H1 (cell line): ENCODE results near the gene ARHGAP26. TPM values are rescaled to one million over a fixed set of nuclear protein-coding genes. Genes with fewer than 3 reads are reported as not detected.
A peak's percentile ranks its signal among the peaks of the same experiment; 100 is the strongest.

ENCODE experiments used
- CTCF ChIA-PET: fragments of 300-600 bp; sonication (Branson Sonifier 250); formaldehyde crosslinking; loops from one replicate; lab custom pipeline; 2021; ENCODE audit not compliant: partially characterized antibody; lab: Charles Lee
- POLR2A ChIA-PET: fragments of 300-600 bp; sonication (Branson Sonifier 250); formaldehyde crosslinking; loops from one replicate; lab custom pipeline; 2021; ENCODE audit warnings: inconsistent platforms; ENCODE audit not compliant: partially characterized antibody; lab: Charles Lee
- DNase-seq, 2 experiments: peaks; one replicate each; pipeline versions ENCODE4 v3.0.0 to v3.0.0-alpha.2; 2010 to 2022; ENCODE audit warnings: low spot score in 2 of 2, low read depth in 1 of 2, mixed read lengths in 1 of 2
- FAIRE-seq: peaks from 2 replicates; lab custom pipeline; 2011; peaks lifted over from hg19 to GRCh38; lab: Jason Lieb, UNC
- H2AFZ ChIP-seq: 2 replicates; pipeline ENCODE4 v1.8.1; 2012; ENCODE audit warnings: low read length, inconsistent platforms
- H2AK5ac ChIP-seq: 2 replicates; pipeline ENCODE4 v1.6.1; 2013; ENCODE audit warnings: low read depth, low read length
- H2BK120ac ChIP-seq: replicated peaks from 2 replicates; pipeline ENCODE3; 2013; ENCODE audit warnings: low read depth, low read length, inconsistent platforms
- H2BK12ac ChIP-seq: 2 replicates; pipeline ENCODE4 v1.6.1; 2013; ENCODE audit warnings: low read depth, low read length
- H2BK15ac ChIP-seq: 2 replicates; pipeline ENCODE4 v1.6.1; 2013; ENCODE audit warnings: low read length
- H2BK20ac ChIP-seq: 2 replicates; pipeline ENCODE4 v1.6.1; 2013; ENCODE audit warnings: low read length
- H2BK5ac ChIP-seq: 2 replicates; pipeline ENCODE4 v1.6.1; 2013; ENCODE audit warnings: low read depth, low read length
- H3K14ac ChIP-seq: 2 replicates; pipeline ENCODE4 v1.6.1; 2013; ENCODE audit warnings: inconsistent platforms; ENCODE audit not compliant: insufficient read length
- H3K18ac ChIP-seq: 2 replicates; pipeline ENCODE4 v1.6.1; 2013; ENCODE audit warnings: low read length; ENCODE audit errors: extremely low read depth
- H3K23ac ChIP-seq: 2 replicates; pipeline ENCODE4 v1.6.1; 2013; ENCODE audit warnings: inconsistent platforms; ENCODE audit not compliant: insufficient read length
- H3K23me2 ChIP-seq: 2 replicates; pipeline ENCODE4 v1.6.1; 2013; ENCODE audit warnings: low read depth, low read length
- H3K27ac ChIP-seq: 2 replicates; pipeline ENCODE4 v1.6.1; 2011; ENCODE audit warnings: low read depth, low read length, inconsistent platforms
- H3K27me3 ChIP-seq, 4 experiments: replicated peaks in 1 of 4; 1 replicate in 1 of 4; 2 replicates in 3 of 4; pipeline versions ENCODE4 v1.6.1 to v1.8.1; 2011 to 2013; ENCODE audit warnings: low read length in 3 of 4, mild to moderate bottlenecking in 3 of 4, inconsistent platforms in 2 of 4, mixed read lengths in 2 of 4, moderate library complexity in 1 of 4; ENCODE audit not compliant: control insufficient read depth in 3 of 4, insufficient read depth in 3 of 4; ENCODE audit errors: extremely low read depth in 1 of 4
- H3K36me3 ChIP-seq, 4 experiments: 2 replicates each; pipeline versions ENCODE4 v1.6.1 to v1.8.1; 2011 to 2013; ENCODE audit warnings: mild to moderate bottlenecking in 4 of 4, low read length in 3 of 4, moderate library complexity in 2 of 4, control low read depth in 1 of 4, inconsistent platforms in 1 of 4; ENCODE audit not compliant: insufficient read depth in 4 of 4, control insufficient read depth in 2 of 4
- H3K4ac ChIP-seq: replicated peaks from 2 replicates; pipeline ENCODE3; 2013; ENCODE audit warnings: low read length, low read depth, mixed read lengths, inconsistent platforms; ENCODE audit not compliant: insufficient read length
- H3K4me1 ChIP-seq, 4 experiments: replicated peaks in 1 of 4; 1 replicate in 1 of 4; 2 replicates in 3 of 4; pipeline versions ENCODE4 v1.6.1 to v1.8.1; 2011 to 2013; ENCODE audit warnings: low read length in 3 of 4, inconsistent platforms in 2 of 4, mixed read lengths in 1 of 4; ENCODE audit not compliant: insufficient read depth in 4 of 4, control insufficient read depth in 3 of 4
- H3K4me2 ChIP-seq, 2 experiments: 2 replicates each; pipeline versions ENCODE4 v1.6.1 to v1.8.1; 2011 to 2013; ENCODE audit warnings: low read depth in 2 of 2, low read length in 2 of 2, control low read depth in 1 of 2, inconsistent platforms in 1 of 2, mild to moderate bottlenecking in 1 of 2; ENCODE audit not compliant: insufficient read depth in 1 of 2
- H3K4me3 ChIP-seq, 4 experiments: fragments of 200-600, 300-600 bp in 1 of 4; sonication (generic), shearing (Covaris generic), sonication (Bioruptor Twin) in 1 of 4; 2 replicates each; pipeline versions ENCODE4 v1.5.1 to v1.8.1; 2011 to 2016; ENCODE audit warnings: low read length in 4 of 4, low read depth in 3 of 4, control low read depth in 2 of 4, inconsistent platforms in 2 of 4, mild to moderate bottlenecking in 2 of 4, mixed read lengths in 1 of 4, moderate library complexity in 1 of 4; ENCODE audit not compliant: insufficient read depth in 2 of 4; ENCODE audit errors: extremely low read depth in 1 of 4
- H3K56ac ChIP-seq: replicated peaks from 2 replicates; pipeline ENCODE3; 2013; ENCODE audit warnings: low read depth, mild to moderate bottlenecking, mixed read lengths, low read length, inconsistent platforms; ENCODE audit not compliant: insufficient read length
- H3K79me1 ChIP-seq: 2 replicates; pipeline ENCODE4 v1.6.1; 2013; ENCODE audit warnings: low read depth, low read length, control low read depth
- H3K79me2 ChIP-seq, 2 experiments: 2 replicates each; pipeline versions ENCODE4 v1.6.1 to v1.8.1; 2012 to 2013; ENCODE audit warnings: low read length in 2 of 2, mild to moderate bottlenecking in 2 of 2, inconsistent platforms in 1 of 2; ENCODE audit not compliant: insufficient read depth in 2 of 2, control insufficient read depth in 1 of 2
- H3K9ac ChIP-seq, 4 experiments: replicated peaks in 1 of 4; 1 replicate in 1 of 4; 2 replicates in 3 of 4; pipeline versions ENCODE4 v1.6.1 to v1.8.1; 2011 to 2013; ENCODE audit warnings: low read depth in 3 of 4, low read length in 3 of 4, control low read depth in 2 of 4, mild to moderate bottlenecking in 2 of 4, moderate library complexity in 2 of 4, inconsistent platforms in 1 of 4; ENCODE audit errors: extremely low read depth in 1 of 4
- H3K9me3 ChIP-seq, 2 experiments: 2 replicates each; pipeline versions ENCODE4 v1.6.1 to v1.8.1; 2012 to 2013; ENCODE audit warnings: mild to moderate bottlenecking in 2 of 2, moderate library complexity in 2 of 2, control low read depth in 1 of 2, inconsistent platforms in 1 of 2, low read depth in 1 of 2, low read length in 1 of 2, mixed read lengths in 1 of 2; ENCODE audit not compliant: insufficient read depth in 2 of 2
- H4K20me1 ChIP-seq, 2 experiments: replicated peaks in 1 of 2; 2 replicates each; pipeline versions ENCODE3 to v1.8.1; 2011 to 2013; ENCODE audit warnings: inconsistent platforms in 2 of 2, low read length in 2 of 2, mild to moderate bottlenecking in 1 of 2; ENCODE audit not compliant: insufficient read depth in 2 of 2, control insufficient read depth in 1 of 2
- H4K5ac ChIP-seq: 2 replicates; pipeline ENCODE4 v1.6.1; 2013; ENCODE audit warnings: low read length, low read depth, mixed read lengths, inconsistent platforms; ENCODE audit not compliant: insufficient read length
- H4K8ac ChIP-seq: 2 replicates; pipeline ENCODE4 v1.8.0; 2013; ENCODE audit warnings: mild to moderate bottlenecking, moderate library complexity, low read length, inconsistent platforms; ENCODE audit not compliant: insufficient read depth; ENCODE audit errors: extremely low read depth
- H4K91ac ChIP-seq: replicated peaks from 2 replicates; pipeline ENCODE3; 2013; ENCODE audit warnings: low read length, mixed read lengths, inconsistent platforms; ENCODE audit not compliant: insufficient read length
- ASH2L ChIP-seq: fragments of 200-600, 300-600 bp; sonication (generic); IDR thresholded peaks from one replicate; pipeline ENCODE4 v1.7.1; 2017; ENCODE audit warnings: low read length
- BCL11A ChIP-seq, 2 experiments: IDR thresholded peaks; one replicate each; pipeline ENCODE4 v1.6.1; 2011; ENCODE audit warnings: low read depth in 2 of 2, low read length in 2 of 2, mild to moderate bottlenecking in 2 of 2
- CEBPB ChIP-seq: IDR thresholded peaks from 2 replicates; pipeline ENCODE4 v1.6.1; 2012; ENCODE audit warnings: low read depth, low read length
- CHD2 ChIP-seq: IDR thresholded peaks from 2 replicates; pipeline ENCODE4 v1.6.1; 2012; ENCODE audit warnings: low read length, improper control_type of control experiment
- CREB1 ChIP-seq: IDR thresholded peaks from 2 replicates; pipeline ENCODE4 v1.6.1; 2012; ENCODE audit warnings: inconsistent platforms
- FOSL1 ChIP-seq: IDR thresholded peaks from 2 replicates; pipeline ENCODE4 v1.6.1; 2011; ENCODE audit warnings: mild to moderate bottlenecking, low read depth, low read length, moderate library complexity; ENCODE audit not compliant: insufficient read depth
- JUN ChIP-seq: IDR thresholded peaks from 2 replicates; pipeline ENCODE4 v1.6.1; 2011; ENCODE audit warnings: low read depth, mild to moderate bottlenecking, improper control_type of control experiment, low read length
- KDM1A ChIP-seq: fragments of 200-600, 300-600 bp; sonication (generic); IDR thresholded peaks from 2 replicates; pipeline ENCODE4 v1.7.1; 2016; ENCODE audit warnings: mild to moderate bottlenecking, low read length, borderline replicate concordance
- POLR2A ChIP-seq, 2 experiments: IDR thresholded peaks; 1 replicate in 1 of 2; 2 replicates in 1 of 2; pipeline ENCODE4 v1.6.1; 2011; ENCODE audit warnings: low read depth in 2 of 2, low read length in 2 of 2, mild to moderate bottlenecking in 2 of 2; ENCODE audit errors: control extremely low read depth in 1 of 2
- RXRA ChIP-seq: IDR thresholded peaks from 2 replicates; pipeline ENCODE4 v1.6.1; 2011; ENCODE audit warnings: low read depth, mild to moderate bottlenecking, low read length, moderate library complexity; ENCODE audit not compliant: insufficient read depth
- SAP30 ChIP-seq: fragments of 300-600 bp; sonication (generic); IDR thresholded peaks from 2 replicates; pipeline ENCODE4 v1.7.1; 2012; ENCODE audit warnings: low read length, moderate library complexity, mild to moderate bottlenecking, inconsistent platforms; ENCODE audit not compliant: insufficient read depth, insufficient replicate concordance
- SIN3A ChIP-seq, 2 experiments: IDR thresholded peaks in 1 of 2; conservative IDR thresholded peaks in 1 of 2; 2 replicates each; pipeline ENCODE4 v1.6.1; 2011 to 2012; ENCODE audit warnings: low read length in 2 of 2, improper control_type of control experiment in 1 of 2, low read depth in 1 of 2, mild to moderate bottlenecking in 1 of 2
- SP1 ChIP-seq: IDR thresholded peaks from 2 replicates; pipeline ENCODE4 v1.6.1; 2011; ENCODE audit warnings: low read depth, low read length
- TCF12 ChIP-seq: IDR thresholded peaks from 2 replicates; pipeline ENCODE4 v1.6.1; 2011; ENCODE audit warnings: low read depth, mild to moderate bottlenecking, low read length
- WGBS, 2 experiments: shearing (Covaris generic) in 1 of 2; methylation state at CpG; one replicate each; pipeline versions ENCODE4 v1.1.6 to v1.1.7; 2013 to 2015; ENCODE audit warnings: low lambda C conversion rate in 2 of 2, mixed read lengths in 2 of 2, inconsistent platforms in 1 of 2, low coverage in 1 of 2, missing lambda C conversion rate in 1 of 2; ENCODE audit not compliant: insufficient replicate concordance in 2 of 2, insufficient coverage in 1 of 2, insufficient read length in 1 of 2; ENCODE audit errors: extremely low coverage in 1 of 2, missing lambda C conversion rate in 1 of 2; 5-methylcytosine and 5-hydroxymethylcytosine counted together
- polyA plus RNA-seq, 7 experiments: library from polyadenylated mRNA; depleted of rRNA in 3 of 7; stranded (reverse) in 5 of 7; unstranded in 2 of 7; fragments of >200 nt in 5 of 7; fragments of 200-250 nt in 2 of 7; gene quantifications; 1 replicate in 5 of 7; 2 replicates in 1 of 7; 4 replicates in 1 of 7; pipeline versions ENCODE4 v1.2.1 to v1.2.3, GENCODE V29; 2011 to 2013; ENCODE audit warnings: missing spikeins in 2 of 7, mixed read lengths in 2 of 7
- total RNA-seq: library from RNA; stranded (reverse); fragmentation: NEBNext Ultra II Directional; extraction: Animal tissue kit (Norgen Biotek cat#: 25700); gene quantifications from 2 replicates; pipeline ENCODE4 v1.2.1, GENCODE V29; 2021

The ARHGAP26 gene
- total and polyA plus RNA-seq, 2 of the 8 experiments (the other 6 are each of a cell fraction or from before 2014, with no cell fraction given), result 7.1 to 24.8 TPM

DNA sequence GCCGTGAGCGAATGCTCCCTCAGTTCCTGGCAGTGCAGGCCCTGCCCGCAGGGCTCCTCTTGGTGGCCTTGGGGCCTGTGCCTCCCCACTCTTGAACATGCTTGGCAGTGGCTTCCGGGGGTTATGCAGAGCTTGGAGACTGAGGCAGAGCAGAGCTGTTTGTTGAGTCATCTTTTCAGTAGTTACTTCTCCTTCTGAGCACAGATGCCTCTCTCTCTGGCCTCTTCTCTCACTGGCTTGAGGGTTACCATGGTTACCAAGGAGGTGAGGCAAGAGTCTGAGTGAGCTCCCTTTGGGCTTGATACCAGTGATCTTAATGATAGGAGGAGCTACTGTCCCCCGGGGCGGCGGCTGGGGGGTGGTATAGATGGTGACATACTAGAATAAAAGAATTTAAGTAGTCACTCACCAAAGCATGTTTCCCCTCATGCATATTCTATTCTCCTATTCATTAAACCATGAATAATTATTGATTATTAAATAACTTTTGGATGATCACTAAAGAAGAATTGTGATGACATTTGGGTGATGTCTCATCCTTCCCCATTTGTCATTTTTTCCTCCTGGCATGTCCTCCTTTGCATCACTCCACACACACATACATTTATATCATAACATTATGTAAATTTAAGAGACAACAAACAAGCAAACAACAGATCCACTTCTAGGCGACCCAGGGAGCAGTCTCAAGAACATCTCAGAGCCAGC lies 111.1 kb downstream of the ARHGAP26 start:
- no peak overlapping the region for H3K9ac ChIP-seq
- peaks cover 10 to 22% (median 15%) of the 10 kb centered on the region in 4 experiments for H3K4me1 ChIP-seq
- H4K8ac ChIP-seq, result no peak overlapping the region
- H3K36me3 ChIP-seq, result no peaks in the 10 kb centered on the region
- FAIRE-seq (peak; percentile 36), DNase-seq (no peak)
- H3K27me3 ChIP-seq, result no peaks in the 10 kb centered on the region
- no peak overlapping the region for H3K4ac ChIP-seq
- H4K91ac ChIP-seq, result no peak overlapping the region
- ChIA-PET POLR2A (interaction anchor here (2.1 to 2.8 kb wide), 3 partner anchors 11 to 111 kb away, joined by 5 to 16 read pairs (median 8); partner anchors contain the start of gene ARHGAP26), CTCF (interaction anchor here (0.7 to 26.2 kb wide), 34 partner anchors 7 to 561 kb away, joined by 3 to 632 read pairs (median 10); partner anchors contain the start of gene ARHGAP26)
- no peaks in the 10 kb centered on the region for H3K79me1 ChIP-seq
- H3K23me2 ChIP-seq, result no peaks in the 10 kb centered on the region
- 81% methylated on average over 8 of the region's 8 CpGs; no CpG with 5 or more reads in 1 of the 2 experiments for WGBS, 2 experiments
- no peak overlapping the region for H2BK5ac ChIP-seq
- H3K14ac ChIP-seq, result no peak overlapping the region
- H3K23ac ChIP-seq, result no peak overlapping the region
- H3K4me2 ChIP-seq, result peak overlapping the region; percentile 21 to 57; a peak in 3 of 4 replicates
- 0 out of 2 replicates have a peak overlapping the region, but pooled peaks have one; percentile 6 for H3K27ac ChIP-seq
- H2AFZ ChIP-seq, result no peak overlapping the region
- H4K20me1 ChIP-seq, result no peaks in the 10 kb centered on the region
- peak overlapping the region in 1 of 4 experiments; percentile 29; a peak in 1 of 8 replicates for H3K4me3 ChIP-seq
- no peaks in the 10 kb centered on the region for H3K79me2 ChIP-seq
- no peak overlapping the region for H3K56ac ChIP-seq
- H3K18ac ChIP-seq, result no peak overlapping the region
- no peaks in the 10 kb centered on the region for H3K9me3 ChIP-seq
- H2AK5ac ChIP-seq, result no peak overlapping the region
- no peak overlapping the region for H4K5ac ChIP-seq
- H2BK120ac ChIP-seq, result no peak overlapping the region
- H2BK15ac ChIP-seq, result no peak overlapping the region
- H2BK12ac ChIP-seq, result no peak overlapping the region
- no peak overlapping the region for H2BK20ac ChIP-seq
- TF ChIP-seq SIN3A (conservative IDR thresholded peaks at IDR 0.05 in 1 of 2, IDR thresholded peaks at IDR 0.05 in 1 of 2; ENCODE audit: low read depth in 1 of 2, low read length in 2 of 2) (no peak), SP1 (no peak), JUN (no peak), TCF12 (no peak), CEBPB (peak; percentile 81), ASH2L (peak; percentile 6), CREB1 (no peak), SAP30 (peak; percentile 41), RXRA (no peak), BCL11A (IDR thresholded peaks at IDR 0.05; ENCODE audit: low read depth in 2 of 2, low read length in 2 of 2) (no peak), KDM1A (no peak), FOSL1 (no peak), POLR2A (IDR thresholded peaks at IDR 0.05; ENCODE audit: control extremely low read depth in 1 of 2, low read depth in 2 of 2, low read length in 2 of 2) (no peak), CHD2 (no peak)
